Adrenal gland (tissue), 5 donors: ENCODE measurements around the gene APLP2.

Experiments used
- CTCF ChIP-seq, 6 experiments: fragments of 450-650 bp in 4 of 6; fragments of 200-600 bp in 2 of 6; sonication (generic) in 1 of 6; IDR thresholded peaks; 1 replicate in 5 of 6; 2 replicates in 1 of 6; pipeline versions ENCODE4 v1.5.1 to v1.8.0; 2016 to 2021; ENCODE audit warnings: antibody characterized with exemption in 6 of 6, mild to moderate bottlenecking in 2 of 6, moderate library complexity in 1 of 6
- POLR2A ChIP-seq, 2 donors: fragments of 450-650 bp; IDR thresholded peaks; one replicate each; pipeline ENCODE4 v1.6.1; 2017; ENCODE audit warnings: antibody characterized with exemption in 2 of 2, mild to moderate bottlenecking in 2 of 2, moderate library complexity in 1 of 2
- donor health status: DM: no; HTN: no; CAD: no.

- TF ChIP-seq CTCF (IDR thresholded peaks at IDR 0.05) (no peak), POLR2A (IDR thresholded peaks at IDR 0.05) (no peak)
Measured at GRCh38 chr11:130123414-130124040, 53.8 kb downstream of the APLP2 start.
